Mesodermal cell (in vitro differentiated cells): Measurements from ENCODE around the gene THRB.

ENCODE experiments used
- H3K27ac ChIP-seq: 2 replicates; pipeline ENCODE4 v1.7.0; 2013; ENCODE audit warnings: mild to moderate bottlenecking, low read depth, low read length, moderate library complexity; ENCODE audit not compliant: severe bottlenecking
- H3K36me3 ChIP-seq: 2 replicates; pipeline ENCODE4 v1.7.1; 2013; ENCODE audit warnings: mild to moderate bottlenecking, low read length, moderate library complexity; ENCODE audit not compliant: control insufficient read depth, insufficient read depth
- H3K4me1 ChIP-seq: one replicate; pipeline ENCODE4 v1.7.1; 2013; ENCODE audit warnings: mild to moderate bottlenecking, low read length; ENCODE audit not compliant: insufficient read depth, control insufficient read depth, poor library complexity, severe bottlenecking
- H3K4me3 ChIP-seq: 2 replicates; pipeline ENCODE4 v1.7.0; 2013; ENCODE audit warnings: low read length, control low read depth, mild to moderate bottlenecking; ENCODE audit not compliant: insufficient read depth, poor library complexity, severe bottlenecking; ENCODE audit errors: extremely low read depth
- H3K9me3 ChIP-seq: 2 replicates; pipeline ENCODE4 v1.7.1; 2013; ENCODE audit warnings: mild to moderate bottlenecking, low read length, moderate library complexity; ENCODE audit not compliant: control insufficient read depth
- WGBS, 2 experiments: methylation state at CpG; one replicate each; pipeline ENCODE4 v1.1.5; 2013; ENCODE audit warnings: missing lambda C conversion rate in 2 of 2; ENCODE audit not compliant: insufficient coverage in 2 of 2; 5-methylcytosine and 5-hydroxymethylcytosine counted together

The THRB gene

GRCh38 chr3:24499991-24500390 is 5.3 kb upstream of the THRB start:
- Histone ChIP-seq H3K36me3 (no peaks in the 10 kb centered on the region), H3K9me3 (no peaks in the 10 kb centered on the region), H3K4me1 (peaks cover 7% of the 10 kb centered on the region), H3K4me3 (no peak overlapping the region), H3K27ac (no peak overlapping the region)
- WGBS, 2 experiments: 100% methylated on average over 1 of the region's 3 CpGs

DNA sequence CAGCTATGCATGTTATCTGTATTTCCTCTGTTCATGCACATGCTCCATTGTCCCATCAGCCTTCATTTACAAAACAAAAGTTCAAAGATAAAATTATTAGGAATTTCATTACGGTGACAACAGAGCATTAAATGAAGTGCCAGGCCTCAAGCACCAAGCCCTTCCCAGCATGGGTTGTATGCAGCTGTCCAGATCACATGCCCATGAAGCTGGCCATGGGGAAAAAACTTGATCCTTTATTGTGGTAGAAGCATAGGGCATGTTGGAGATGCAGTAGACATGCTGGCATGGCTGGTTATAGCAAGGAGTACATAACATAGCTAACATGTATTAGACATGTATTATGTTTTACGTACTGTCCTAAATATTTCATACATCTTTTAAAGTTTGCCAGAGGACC is 4.1 kb upstream of the THRB start:
- peaks cover 7% of the 10 kb centered on the region for H3K4me1 ChIP-seq
- H3K27ac ChIP-seq: no peak overlapping the region
- no peak overlapping the region for H3K4me3 ChIP-seq
- no peaks in the 10 kb centered on the region for H3K9me3 ChIP-seq
- 38 to 71% methylated on average over 1 of the region's 2 CpGs for WGBS, 2 experiments
- no peaks in the 10 kb centered on the region for H3K36me3 ChIP-seq

GRCh38 chr3:24498391-24498790 is 3.7 kb upstream of the THRB start:
- 75% methylated on average over 1 of the region's 2 CpGs; no CpG with 5 or more reads in 1 of the 2 experiments for WGBS, 2 experiments
- no peak overlapping the region for H3K4me3 ChIP-seq
- no peak overlapping the region for H3K27ac ChIP-seq
- peaks cover 11% of the 10 kb centered on the region for H3K4me1 ChIP-seq
- no peaks in the 10 kb centered on the region for H3K36me3 ChIP-seq
- no peaks in the 10 kb centered on the region for H3K9me3 ChIP-seq

- no peak overlapping the region for H3K4me3 ChIP-seq
- no peak overlapping the region for H3K27ac ChIP-seq
- H3K4me1 ChIP-seq: peaks cover 9% of the 10 kb centered on the region
- no peaks in the 10 kb centered on the region for H3K9me3 ChIP-seq
- H3K36me3 ChIP-seq: no peaks in the 10 kb centered on the region
- WGBS, 2 experiments: 93 to 94% methylated on average over 2 of the region's 2 CpGs
These were observed 3.3 kb upstream of the THRB start for GRCh38 chr3:24497942-24498341.

- no peak overlapping the region for H3K4me3 ChIP-seq
These were observed 2.2 kb upstream of the THRB start for GRCh38 chr3:24496529-24497482.

GRCh38 chr3:24495326-24495994 is 810 bp upstream of the THRB start:
- 0 to 3% methylated on average over 37 to 38 of the region's 63 CpGs for WGBS, 2 experiments
- peak overlapping the region; percentile 64 for H3K4me3 ChIP-seq
- peaks cover 4% of the 10 kb centered on the region for H3K4me1 ChIP-seq
- H3K9me3 ChIP-seq: no peaks in the 10 kb centered on the region
- H3K36me3 ChIP-seq: no peaks in the 10 kb centered on the region
- H3K27ac ChIP-seq: no peak overlapping the region

More at GRCh38 chr3:24496529-24497482, 2.2 kb upstream of the THRB start:
- Histone ChIP-seq H3K27ac (no peak overlapping the region), H3K9me3 (no peaks in the 10 kb centered on the region), H3K36me3 (no peaks in the 10 kb centered on the region), H3K4me1 (peaks cover 4% of the 10 kb centered on the region)
- 44 to 49% methylated on average over 4 to 6 of the region's 16 CpGs for WGBS, 2 experiments

GRCh38 chr3:24493746-24494617 is 668 bp downstream of the THRB start:
- 1% methylated on average over 21 to 29 of the region's 50 CpGs for WGBS, 2 experiments
- H3K27ac ChIP-seq: no peak overlapping the region
- H3K4me1 ChIP-seq: peaks cover 4% of the 10 kb centered on the region
- no peaks in the 10 kb centered on the region for H3K36me3 ChIP-seq
- H3K4me3 ChIP-seq: peak overlapping the region; percentile 64
- no peaks in the 10 kb centered on the region for H3K9me3 ChIP-seq

DNA sequence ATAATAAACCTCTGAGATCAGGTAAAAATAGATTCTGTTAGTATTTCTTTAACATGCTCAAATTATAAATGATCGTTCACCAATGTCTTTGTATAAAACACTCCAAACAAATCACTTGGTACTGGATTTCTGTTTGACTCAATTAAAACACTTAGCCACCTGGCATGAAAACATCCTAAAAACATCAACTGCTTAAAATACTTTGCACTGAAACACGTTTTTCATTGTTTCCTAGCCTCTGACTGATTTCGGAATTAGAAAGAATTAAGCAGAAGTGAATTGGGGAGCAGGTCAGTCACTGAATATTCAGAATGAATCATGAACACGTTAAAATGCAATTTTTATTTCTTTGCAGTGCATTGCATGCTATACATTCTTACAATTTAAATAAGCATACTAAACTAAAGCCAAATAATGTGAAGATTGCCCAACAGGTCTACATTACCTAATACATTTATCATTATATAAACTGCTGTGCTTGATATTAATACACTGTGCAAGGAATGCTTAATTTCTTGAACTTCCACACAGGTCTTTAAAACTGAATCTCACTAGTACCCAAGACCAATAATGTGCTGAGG is 1.6 kb downstream of the THRB start:
- H3K36me3 ChIP-seq: no peaks in the 10 kb centered on the region
- no peak overlapping the region for H3K27ac ChIP-seq
- no peaks in the 10 kb centered on the region for H3K9me3 ChIP-seq
- 40 to 75% methylated on average over 1 to 2 of the region's 4 CpGs for WGBS, 2 experiments
- H3K4me1 ChIP-seq: peaks cover 4% of the 10 kb centered on the region
- no peak overlapping the region for H3K4me3 ChIP-seq

- H3K36me3 ChIP-seq: no peaks in the 10 kb centered on the region
- no peak overlapping the region for H3K4me3 ChIP-seq
- H3K9me3 ChIP-seq: no peaks in the 10 kb centered on the region
- 80 to 100% methylated on average over 1 of the region's 2 CpGs for WGBS, 2 experiments
- H3K4me1 ChIP-seq: peaks cover 4% of the 10 kb centered on the region
- H3K27ac ChIP-seq: no peak overlapping the region
These were observed 4.5 kb downstream of the THRB start for GRCh38 chr3:24490151-24490550.
